GM12891 (cell line): ENCODE data around the gene EIF3C.
A peak's percentile ranks its signal among the peaks of the same experiment; 100 is the strongest.
"Not testable (repeated sequence)": the region's sequence is repeated elsewhere in the genome, so short reads cannot be mapped to it uniquely, and the experiment has no call there.

ENCODE experiments used
- DNase-seq: peaks from one replicate; pipeline ENCODE4 v3.0.0; 2011; ENCODE audit warnings: low spot score; ENCODE audit not compliant: insufficient read length
- FAIRE-seq: peaks from 2 replicates; lab custom pipeline; 2011; peaks lifted over from hg19 to GRCh38; lab: Jason Lieb, UNC

Gene EIF3C

DNA sequence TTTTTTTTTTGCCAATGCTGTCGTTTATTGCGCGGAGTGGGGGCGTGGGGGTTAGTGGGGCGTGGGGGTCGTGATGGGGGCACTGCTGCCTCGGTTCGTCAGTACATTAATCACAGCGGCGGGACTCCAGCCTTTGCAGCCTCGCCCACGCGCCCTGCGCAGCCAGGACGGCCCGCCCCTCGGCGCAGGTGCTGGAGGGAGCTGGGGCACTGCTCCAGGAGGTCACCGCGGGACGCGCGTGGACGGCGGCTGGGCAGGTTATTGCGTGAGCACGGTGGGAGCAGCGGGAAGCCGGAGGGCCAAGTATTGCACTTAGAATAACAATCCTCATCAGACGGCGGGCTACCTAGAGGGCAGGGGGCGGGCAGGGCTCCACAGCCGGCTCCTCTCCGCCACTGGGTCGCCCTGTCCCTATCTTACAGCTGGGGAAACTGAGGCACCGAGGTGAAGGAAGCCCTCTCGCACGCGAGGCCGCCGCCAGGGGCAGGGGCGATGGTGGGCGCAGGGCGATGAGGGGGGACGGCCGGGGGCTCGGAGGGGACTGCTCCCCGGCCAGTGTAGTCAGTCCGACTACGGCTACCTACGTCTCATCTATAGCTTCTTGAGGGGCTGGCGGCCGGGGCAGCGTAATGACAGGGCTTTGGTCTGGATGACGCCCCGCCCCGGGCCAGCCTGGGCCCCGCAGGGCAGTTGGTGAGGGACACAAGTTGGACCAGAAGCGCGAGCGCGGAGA lies 35.5 kb downstream of the EIF3C start:
- not testable (repeated sequence) for DNase-seq, FAIRE-seq

DNA sequence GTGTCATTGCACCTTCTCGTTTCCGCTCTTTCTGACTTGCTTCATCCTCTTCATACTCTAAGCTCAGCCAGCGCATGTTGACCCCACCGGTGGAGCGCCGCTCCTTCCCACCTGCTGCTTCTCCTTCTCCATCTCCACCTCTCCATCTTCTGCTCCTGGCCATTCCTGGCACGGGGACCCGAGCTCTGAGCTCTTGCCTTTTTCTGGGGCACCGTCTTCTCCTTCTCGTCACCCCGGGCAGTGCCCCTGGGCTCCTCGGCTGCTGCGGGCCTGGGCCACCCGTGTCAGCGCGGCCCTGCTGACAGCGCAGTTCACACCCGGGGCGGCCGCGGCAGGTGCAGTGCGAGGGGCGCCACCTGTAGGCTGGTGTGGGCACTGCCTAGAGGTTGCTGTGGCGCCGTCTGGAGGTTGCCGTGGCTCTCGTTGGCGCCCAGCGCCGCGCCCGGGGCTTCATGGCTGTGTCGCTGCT lies 38.8 kb downstream of the EIF3C start:
- not testable (repeated sequence) for DNase-seq
- FAIRE-seq, result peak; percentile 97

DNA sequence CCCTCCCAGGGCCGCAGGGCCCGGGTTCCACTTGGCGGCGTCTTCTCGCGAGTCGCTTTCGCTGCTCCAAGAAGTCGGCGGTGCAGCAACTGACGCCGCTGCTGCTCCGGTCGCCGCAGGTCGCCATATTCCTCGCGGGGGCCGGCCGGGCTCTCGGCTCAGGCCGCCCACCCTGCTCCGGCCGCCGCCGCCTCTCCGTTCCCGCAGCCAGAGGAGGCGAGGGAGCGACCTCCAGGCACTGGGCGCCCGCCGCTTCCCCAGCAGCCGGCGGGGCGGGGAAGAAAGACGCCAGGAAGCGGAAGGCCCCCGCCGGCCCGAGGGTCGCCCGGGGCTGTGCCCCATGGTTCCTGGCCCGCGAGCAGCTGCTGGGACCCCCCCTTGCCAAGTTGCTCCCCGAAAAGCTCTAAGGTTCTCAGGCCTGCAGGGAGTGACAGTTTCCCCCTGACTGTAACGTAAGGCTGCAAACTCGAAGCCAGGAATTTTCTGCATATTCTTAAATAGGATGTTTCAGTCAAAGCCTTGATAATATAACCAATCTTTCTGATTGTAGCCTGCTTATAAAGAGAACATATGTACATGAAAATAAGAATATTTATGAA lies 39.3 kb downstream of the EIF3C start:
- FAIRE-seq, DNase-seq: not testable (repeated sequence)

DNA sequence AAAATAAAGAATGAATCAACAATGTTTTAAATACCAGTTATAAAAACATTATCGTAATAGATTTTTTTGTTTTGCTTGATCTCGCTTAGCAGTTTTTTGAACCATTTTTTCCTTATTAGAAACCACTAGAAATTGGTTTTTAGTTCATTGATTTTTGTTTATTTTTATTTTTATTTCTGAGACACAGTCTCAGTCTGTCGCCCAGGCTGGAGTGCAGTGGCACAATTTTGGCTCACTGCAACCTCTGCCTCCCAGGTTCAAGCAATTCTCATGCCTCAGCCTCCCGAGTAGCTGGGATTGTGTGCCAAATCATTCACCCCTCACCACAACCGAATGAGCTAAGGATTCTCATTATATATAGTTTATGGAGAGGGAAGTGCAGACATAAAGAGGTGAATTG lies 40.2 kb downstream of the EIF3C start, which contains the start of gene NPIPB9:
TSS of gene NPIPB9 (plus strand) at position 301 of the 400 bp plus-strand sequence.
- FAIRE-seq, DNase-seq: not testable (repeated sequence)

DNA sequence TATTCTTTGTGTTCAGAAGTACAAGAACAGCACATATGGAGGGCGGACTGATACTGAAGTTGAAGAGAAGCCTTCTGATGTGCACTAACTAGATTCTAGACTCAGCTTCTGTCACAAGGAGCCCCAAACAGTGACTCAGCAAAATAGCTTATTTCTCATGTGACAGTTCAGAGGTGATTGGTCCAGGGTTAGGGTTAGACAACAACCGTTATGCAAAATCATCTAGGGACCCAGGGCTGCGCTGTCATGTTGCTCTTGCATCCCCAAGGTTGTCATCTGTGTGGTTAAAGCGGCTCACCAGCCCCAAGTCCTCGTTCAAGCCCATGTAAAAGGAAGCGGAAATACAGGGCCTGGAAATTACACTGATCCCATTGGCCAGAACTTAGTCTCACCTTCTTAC lies 70.4 kb downstream of the EIF3C start:
- not testable (repeated sequence) for DNase-seq, FAIRE-seq

DNA sequence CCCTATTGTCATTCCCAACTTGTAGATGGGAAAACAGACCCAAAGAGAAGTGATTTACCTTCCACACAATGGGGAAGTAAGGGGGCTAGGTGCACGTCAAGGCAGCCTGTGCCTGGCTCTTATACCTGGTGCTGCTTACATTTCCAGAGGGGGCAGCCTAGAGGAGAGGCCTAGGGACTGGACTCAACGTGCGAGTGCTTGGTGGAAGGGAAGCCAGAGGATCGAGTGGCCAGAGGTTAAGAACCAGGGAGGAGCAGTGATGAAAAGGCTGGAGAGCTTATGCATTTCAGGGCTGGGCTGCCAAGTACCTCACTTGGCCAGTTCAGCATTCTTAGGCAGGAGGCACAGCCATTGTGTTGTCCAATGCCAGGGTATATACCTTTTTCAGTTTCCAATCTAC lies 71.1 kb downstream of the EIF3C start:
- FAIRE-seq, result not testable (repeated sequence)

More for the DNA sequence above, 71.1 kb downstream of the EIF3C start:
- DNase-seq, result not testable (repeated sequence)
